GM21381 (cell line): ENCODE measurements around the gene NEU1.
"Not testable (repeated sequence)": the region's sequence is repeated elsewhere in the genome, so short reads cannot be mapped to it uniquely, and the experiment has no call there.

ENCODE experiments used
- ATAC-seq: cut with Tn5 transposase; IDR thresholded peaks from one replicate; pipeline ENCODE4 v1.9.1; 2021; ENCODE audit warnings: mild to moderate bottlenecking, moderate library complexity; ENCODE audit not compliant: unreplicated experiment

Gene NEU1

DNA sequence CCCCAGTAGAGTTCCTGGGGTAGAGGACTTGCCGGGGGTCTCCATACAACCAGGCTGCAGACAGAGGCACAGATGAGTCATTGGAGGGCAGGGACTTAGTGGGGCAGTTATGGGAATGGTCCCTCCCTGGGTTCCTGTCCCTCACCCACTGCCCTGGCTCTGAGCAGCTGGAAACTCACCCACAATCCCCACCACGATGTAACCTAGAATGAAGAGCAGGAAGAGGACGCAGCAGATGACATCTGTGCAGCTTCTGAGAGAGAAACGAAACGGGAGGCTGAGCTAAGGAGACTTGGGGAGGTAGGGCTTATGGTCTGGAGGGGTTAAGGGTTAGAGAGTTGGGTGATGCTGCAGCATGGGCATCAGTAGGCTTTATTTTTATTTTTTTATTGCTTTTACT is 13.3 kb upstream of the NEU1 start:
- no peak for ATAC-seq

DNA sequence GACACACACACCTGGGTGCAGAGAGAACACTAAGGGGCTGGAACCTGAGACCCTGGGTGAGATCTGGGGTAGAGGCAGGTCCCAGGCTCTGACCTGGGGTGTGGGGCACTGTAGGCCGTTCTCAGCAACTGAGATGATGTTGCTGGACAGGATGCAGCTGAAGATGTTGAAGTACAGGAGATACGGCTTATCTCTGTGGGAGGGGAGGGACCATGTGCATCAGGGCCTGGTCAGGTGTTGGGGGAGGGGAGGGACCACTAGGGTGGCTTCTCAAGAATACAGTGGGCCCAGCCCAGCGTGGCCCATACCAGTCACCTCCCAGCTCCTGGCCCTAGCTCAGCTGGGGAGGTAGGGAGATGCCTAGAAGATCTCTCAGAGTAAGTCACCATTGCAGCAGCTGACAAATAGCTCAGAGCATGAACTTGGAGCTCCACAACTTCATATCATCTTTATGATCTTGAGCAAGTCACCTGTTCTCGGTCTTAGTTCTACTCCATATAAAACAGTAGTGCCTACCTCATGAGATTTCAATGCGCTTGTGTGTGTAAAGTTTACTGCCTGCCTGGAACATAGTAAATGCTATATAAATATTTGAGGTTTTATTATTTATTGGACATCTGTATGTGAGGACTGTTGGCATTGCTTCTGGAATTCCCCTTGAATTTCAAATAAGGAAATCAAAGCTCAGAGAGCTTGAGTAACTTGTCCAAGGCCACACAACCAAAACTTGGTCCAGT is 12.4 kb upstream of the NEU1 start:
- ATAC-seq: no peak

DNA sequence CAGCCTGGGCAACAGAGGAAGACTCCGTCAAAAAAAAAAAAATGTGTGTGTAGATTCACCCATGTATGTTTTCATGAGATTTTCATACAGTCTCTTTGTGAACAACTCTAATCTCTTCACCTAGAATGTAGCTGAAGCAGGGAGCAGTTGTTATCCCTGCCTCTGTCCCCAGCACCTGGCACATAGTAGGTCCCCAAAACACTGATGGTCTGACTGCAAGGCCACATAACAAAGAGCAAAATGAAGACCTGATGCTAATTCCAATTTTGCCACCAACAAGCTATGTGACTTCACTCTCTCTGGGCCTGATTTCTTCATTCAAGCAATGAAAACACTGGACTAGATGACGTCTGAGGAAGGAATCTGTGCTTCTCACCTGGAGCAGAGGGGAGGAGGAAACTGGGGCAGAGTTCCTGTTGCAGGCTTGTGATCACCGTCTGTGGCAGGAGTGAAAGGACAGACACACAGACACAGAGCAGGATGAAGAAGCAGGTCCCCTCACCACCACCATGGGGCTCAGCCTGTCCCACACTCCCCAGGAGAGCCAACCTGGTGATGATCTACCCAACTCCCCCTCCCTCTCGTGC is 11.6 kb upstream of the NEU1 start:
- no peak for ATAC-seq

DNA sequence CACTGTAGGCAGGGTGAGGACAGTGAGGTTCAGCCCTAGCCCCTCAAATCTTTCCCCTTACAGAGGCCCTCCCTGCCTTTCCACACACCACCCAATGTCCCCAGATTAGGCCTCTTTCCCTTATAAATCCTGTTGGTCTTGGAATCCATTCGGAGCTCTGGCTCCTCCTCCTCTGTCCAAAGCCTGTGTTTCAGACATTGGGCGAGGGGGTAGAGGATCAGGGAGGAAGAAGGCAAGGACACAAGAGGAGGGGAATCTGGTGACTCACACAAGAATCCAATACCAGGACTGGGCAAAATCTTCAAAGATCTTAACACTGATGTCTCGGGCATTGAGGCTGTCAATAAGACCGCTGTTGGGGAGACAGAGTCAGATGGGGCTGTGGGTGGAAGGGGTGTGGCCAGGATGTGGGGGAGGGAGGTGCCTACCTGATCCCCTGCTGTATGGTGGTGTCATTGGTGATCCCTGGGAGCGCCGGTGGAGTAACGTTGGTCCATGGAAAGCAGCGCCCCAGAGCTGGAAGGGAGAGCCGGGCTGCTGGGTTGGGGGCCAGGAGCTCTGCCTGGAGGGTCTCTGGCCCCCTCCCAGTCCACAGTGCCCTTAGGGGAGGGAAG is 8.5 kb upstream of the NEU1 start:
- ATAC-seq: no peak

DNA sequence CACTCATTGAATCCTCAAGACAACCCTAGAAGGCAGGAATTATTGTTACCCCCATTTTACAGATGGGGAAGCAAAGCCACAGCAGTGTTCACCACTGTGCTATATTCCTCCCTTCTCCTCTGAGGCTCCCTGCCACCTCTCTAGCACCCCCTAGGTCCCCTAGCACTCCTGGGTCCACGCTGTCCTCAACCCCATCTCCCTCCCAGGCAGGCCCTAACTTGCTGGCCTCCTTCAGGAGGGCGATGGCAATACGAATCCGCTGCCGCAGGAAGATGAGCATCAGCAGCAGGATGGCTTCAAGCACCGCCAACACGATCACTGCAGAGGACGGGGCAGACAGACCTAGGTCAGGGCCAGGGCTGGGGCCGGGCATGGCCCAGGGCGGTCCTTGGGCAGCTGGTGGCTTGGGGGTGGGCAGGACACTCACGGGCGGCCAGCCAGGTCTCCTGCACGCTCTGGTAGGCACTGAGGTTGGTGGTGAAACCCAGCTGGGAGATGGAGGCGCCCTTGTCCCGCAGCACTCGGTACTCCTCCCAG is 7.8 kb upstream of the NEU1 start:
- no peak for ATAC-seq

DNA sequence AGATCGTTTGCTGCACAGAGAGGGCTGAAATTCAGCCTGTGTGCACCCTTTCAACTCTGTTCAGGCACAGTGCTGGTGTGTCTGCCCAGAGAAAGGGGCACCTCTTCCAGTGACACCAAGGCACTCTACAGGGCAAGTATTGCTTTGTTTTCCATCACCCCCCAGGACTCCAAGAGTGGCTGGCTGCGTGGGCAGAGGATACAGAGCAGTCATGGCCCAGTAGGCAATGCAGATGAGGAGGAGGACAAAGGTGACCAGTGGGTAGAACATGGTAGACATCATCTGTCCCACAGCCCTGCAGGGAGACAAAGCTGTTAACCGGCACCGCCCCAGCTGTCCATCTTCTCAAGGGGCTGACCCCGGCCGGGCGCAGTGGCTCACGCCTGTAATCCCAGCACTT is 6.7 kb upstream of the NEU1 start:
- ATAC-seq: no peak

DNA sequence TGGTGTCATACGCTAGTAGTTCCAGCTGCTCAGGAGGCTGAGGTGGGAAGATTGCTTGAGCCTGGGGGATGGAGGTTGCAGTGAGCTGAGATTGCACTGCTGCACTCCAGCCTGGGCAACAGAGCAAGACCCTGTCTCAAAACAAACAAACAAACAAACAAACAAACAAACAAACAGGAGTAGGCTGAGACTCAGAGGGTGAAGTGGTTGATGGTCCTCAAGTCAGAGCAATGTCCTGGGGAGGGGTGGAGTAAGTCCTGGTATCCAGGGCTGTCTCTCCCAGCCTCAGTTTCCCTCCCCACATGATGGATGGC is 6.0 kb upstream of the NEU1 start:
- not testable (repeated sequence) for ATAC-seq

DNA sequence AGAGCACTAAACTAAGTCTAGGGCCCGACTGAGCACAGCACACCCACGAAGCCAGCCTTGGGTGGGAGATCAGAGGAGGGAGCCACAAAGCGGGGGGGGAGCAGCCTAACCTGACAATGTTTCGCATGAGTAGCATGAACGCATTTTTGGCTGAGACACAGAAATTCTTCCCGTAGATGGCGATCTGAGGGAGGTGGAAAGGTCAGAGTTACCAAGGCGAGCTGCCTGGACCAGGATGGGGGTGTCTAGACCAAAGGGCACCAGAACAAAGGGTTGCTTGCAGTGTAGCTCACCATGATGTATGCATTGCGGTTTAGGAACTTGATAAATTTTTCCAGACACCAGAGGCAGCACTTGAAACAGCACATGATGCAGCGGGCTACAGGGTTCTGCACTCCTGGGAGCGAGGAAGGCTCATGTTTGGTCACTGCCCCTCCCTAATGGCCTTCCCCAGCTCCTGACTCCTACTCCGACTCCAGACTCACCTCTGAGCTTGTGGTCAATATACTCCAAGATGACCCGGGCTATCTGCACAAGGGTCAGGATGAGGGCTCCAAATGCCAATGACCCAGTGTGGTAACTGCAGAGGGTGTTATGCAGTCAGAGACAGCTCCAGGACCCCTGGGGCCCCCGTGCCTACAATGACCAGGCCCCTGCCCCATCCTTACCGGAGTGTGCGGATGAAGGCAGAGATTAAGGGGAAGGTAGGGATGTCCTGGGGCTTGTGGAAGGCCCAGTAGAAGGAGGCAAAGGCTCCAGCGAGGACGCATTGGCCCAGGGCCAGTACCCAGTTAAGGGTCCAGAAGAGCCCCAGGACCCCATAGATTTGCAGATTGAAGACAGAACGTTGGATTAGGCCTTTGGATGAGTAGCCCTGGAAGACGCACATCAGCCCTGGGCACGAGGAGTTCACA is 2.8 kb upstream of the NEU1 start:
- ATAC-seq: no peak

DNA sequence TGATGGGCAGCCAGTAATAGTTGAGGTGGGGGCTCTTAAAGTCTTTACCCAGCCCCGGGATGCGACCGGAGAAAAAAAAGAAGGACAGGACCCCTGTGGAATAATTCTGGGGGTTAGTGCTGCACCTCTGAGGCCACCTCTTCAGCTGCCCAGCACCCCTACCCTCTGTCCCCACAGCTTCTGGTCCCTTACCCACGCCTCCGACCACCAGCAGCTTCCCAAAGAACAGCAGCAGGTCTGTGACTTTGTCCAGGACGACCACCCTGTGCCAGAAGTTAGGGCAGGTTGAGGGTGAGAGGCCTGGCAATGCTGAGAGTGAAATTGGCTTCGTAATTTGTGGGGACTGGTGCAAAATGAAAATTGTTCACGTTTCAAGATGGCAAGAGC is 2.2 kb upstream of the NEU1 start:
- no peak for ATAC-seq

DNA sequence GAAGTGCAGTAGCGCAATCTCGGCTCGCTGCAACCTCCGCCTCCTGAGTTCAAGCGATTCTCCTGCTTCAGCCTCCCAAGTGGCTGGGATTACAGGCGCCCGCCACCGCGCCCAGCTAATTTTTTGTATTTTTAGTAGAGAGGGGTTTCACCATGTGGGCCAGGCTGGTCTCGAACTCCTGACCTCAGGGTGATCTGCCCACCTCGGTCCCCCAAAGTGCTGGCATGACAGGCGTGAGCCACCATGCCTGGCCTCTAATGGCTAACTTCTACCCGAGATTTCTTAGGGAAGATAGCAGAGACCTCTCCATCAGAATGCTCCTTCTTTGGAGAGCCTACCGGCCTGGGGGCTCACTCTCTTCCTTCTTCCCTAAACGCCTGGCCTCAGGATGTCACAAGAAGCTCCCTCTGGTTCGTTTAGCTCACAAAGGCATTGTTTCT is 1.5 kb upstream of the NEU1 start:
- ATAC-seq: not testable (repeated sequence)

DNA sequence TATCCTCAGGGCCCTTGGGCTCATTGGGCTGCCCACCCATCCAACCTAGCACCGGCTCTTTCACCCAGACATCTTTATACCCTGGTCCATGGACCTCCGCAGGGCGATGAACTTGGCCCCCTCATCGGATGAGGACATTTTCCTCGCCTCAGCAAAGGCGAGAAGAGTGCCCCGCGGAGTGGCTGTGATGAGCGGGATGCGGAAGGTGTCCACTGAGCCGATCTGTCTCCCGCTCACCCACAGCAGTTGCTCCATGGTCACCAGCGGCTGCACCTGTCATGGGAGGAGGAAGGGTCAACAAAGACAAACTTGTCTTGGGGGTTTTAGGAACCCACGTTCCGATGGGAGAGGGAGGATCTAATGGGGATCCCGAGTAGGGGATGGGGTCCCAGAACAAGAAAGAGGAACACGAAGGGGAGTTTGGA is 690 bp downstream of the NEU1 start:
- ATAC-seq: no peak

DNA sequence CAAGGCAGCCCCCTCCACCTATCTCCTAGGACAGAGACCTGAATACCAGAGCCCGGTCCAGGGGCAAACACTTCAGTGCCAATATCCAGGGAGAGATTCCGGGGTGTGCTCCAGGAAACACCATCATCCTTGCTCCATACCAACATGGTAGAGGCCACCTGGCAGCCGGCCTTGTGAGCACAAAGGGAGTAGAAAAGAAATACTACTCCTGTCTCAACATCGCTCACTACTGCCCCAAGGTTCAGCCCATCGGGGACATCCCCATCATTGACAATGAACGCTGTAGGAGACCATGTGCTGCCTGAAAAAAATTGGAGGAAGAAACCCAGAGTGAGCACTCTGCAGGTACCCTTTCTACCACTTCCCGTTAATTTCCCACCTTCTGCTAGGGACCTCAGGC is 1.5 kb downstream of the NEU1 start:
- no peak for ATAC-seq

DNA sequence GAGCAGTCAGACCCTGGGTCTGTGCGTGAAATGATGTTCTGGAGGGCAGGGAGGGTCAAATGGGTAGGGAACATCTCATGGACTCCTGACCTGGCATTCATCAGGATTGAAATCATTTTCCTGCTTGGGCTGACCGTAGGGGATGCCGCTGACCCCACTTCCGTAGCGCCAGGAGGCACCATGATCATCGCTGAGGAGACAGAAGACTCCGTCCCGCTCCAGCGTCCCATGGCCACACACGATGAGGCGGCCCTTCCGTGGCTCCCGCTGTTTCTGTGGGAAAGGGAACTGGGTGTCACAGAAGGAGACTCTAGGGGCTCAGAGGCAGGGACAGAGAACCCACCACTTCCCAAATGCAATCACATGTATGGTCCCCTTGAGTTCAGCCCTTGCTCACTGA is 2.3 kb downstream of the NEU1 start:
- ATAC-seq: no peak

DNA sequence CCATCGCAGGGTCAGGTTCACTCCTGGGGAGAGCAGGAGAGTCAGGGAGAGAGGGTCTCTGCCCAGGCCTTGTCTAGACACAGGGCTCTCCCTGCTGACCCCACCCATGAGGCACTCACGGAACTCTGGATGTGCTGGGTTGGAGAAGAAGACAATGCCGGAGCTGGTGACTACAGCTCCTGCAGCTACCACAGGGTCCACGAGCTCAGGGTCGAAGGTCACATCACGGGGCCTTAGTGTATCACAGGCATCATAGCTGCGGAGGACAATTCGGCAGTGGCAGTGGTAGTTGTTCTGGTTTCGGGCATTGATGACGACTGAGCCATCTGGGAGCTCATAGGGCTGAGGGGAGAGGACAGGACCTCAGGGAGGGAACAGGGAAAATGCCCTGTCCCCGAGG is 2.7 kb downstream of the NEU1 start:
- ATAC-seq: no peak

DNA sequence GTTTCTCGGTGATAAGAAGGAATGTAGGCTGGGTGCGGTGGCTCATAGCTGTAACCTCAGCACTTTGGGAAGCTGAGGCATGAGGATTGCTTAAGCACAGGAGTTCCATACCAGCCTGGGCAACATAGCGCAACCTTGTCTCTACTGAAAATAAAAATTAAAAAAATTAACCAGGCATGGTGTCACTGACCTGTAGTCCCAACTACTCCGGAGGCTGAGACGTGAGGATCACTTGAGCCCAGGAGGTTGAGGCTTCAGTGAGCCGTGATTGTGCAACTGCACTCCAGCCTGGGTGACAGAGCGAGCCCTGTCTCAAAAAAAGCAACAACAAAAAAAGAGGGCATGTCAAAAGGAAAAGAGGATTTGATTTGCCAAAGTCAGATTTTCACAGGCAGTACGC is 3.9 kb downstream of the NEU1 start:
- no peak for ATAC-seq

DNA sequence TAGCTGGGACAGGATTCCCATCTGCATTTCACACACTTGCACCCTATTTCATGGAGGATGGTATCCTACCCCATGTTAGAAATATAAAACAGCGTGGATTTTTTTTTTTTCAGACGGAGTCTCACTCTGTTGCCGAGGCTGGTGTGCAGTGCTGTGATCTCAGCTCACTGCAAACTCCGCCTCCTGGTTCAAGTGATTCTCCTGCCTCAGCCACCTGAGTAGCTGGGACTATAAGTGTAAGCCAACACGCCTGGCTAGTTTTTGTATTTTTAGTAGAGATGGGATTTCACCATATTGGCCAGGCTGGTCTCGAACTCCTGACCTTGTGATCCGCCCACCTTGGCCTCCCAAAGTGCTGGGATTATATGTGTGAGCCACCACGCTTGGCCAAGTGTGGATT is 4.8 kb downstream of the NEU1 start:
- ATAC-seq: not testable (repeated sequence)

DNA sequence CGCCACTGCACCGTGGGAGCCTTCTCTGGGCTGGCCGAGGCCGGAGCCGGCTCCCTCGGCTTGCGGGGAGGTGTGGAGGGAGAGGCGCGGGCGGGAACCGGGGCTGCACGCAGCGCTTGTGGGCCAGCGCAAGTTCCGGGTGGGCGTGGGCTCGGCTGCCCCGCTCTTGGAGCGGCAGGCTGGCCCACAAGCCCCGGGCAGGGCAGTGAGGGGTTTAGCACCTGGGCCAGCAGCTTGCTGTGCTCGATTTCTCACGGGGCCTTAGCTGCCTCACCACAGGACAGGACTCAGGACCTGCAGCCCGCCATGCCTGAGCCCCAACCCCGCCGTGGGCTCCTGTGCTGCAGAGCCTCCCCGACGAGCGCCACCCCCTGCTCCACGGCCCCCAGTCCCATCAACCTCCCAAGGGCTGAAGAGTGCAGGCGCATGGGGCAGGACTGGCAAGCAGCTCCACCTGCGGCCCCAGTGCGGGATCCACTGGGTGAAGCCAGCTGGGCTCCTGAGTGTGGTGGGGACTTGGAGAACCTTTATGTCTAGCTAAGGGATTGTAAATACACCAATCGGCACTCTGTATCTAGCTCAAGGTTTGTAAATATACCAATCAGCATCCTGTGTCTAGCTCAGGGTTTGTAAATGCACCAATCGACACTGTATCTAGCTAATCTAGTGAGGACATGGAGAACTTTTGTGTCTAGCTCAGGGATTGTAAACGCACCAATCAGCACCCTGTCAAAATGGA is 10.5 kb downstream of the NEU1 start:
- ATAC-seq: not testable (repeated sequence)

DNA sequence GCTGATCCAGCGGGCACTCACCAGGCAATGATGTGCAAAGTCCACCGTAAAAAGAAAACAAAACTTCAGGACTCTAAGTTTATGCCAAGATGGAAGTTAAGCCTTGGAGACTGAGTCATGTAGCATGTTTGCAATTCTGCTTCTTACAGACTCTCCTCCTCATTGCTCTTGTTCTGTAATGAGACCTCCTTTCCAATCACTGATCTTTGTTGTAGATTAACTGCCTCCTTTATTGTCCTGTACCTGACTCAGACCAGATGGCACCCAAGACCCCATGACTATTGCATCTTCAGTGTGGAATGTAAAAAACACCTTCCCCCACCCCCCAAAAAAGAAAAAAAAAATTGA is 11.2 kb downstream of the NEU1 start:
- no peak for ATAC-seq

DNA sequence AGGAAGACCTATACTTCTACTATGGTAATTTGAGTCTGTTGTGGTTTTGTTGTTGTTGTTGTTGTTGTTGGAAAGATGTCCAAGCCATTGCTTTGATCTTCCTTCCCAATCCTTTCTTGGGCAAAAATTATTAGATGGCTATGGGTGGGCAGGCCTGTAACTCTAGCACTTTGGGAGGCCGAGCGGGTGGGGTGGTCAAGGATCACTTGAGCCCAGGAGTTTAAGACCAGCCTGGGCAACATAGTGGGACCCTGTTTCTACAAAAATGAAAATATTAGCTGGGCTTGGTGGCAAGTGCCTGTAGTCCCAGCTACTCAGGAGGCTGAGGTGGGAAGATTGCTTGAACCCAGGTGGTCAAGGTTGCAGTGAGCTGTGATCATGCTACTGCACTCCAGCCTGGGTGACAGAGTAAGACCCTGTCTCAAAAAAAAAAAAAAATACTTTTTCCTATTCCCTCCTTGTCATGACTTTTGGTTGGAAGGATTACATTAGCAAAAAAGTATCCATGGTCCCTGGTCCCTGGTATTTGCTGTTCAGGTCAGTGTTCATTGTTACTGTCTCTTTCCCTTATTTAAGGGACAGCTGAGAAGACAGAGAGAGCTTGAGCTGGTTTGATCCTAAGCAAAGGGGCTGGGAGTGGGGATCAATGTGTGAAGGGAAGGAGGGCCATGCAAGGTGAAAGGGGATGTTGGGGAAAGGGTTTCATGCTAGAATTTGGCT is 11.7 kb downstream of the NEU1 start:
- no peak for ATAC-seq
